Endothelial cell of umbilical vein (primary cell): Measurements from ENCODE around the gene PDHB. TPM values are rescaled to one million over a fixed set of nuclear protein-coding genes. Genes with fewer than 3 reads are reported as not detected.

Experiments used
- BruUV-seq: library from RNA; stranded (reverse); fragments of 400-500 nt; replicated peaks from 2 replicates; lab custom pipeline; 2021; lab: Mats Ljungman, UMichigan
- CTCF ChIA-PET: fragments of 300-600, 350-600 bp; sonication (Branson Sonifier 250); formaldehyde crosslinking; loops from one replicate; lab custom pipeline; 2021; ENCODE audit warnings: antibody characterized with exemption, inconsistent platforms; lab: Charles Lee
- POLR2A ChIA-PET: fragments of 300-600, 350-600 bp; sonication (Branson Sonifier 250); formaldehyde crosslinking; loops from one replicate; lab custom pipeline; 2021; ENCODE audit warnings: antibody characterized with exemption, inconsistent platforms; lab: Charles Lee
- DNase-seq: peaks from one replicate; pipeline ENCODE4 v3.0.0-alpha.2; 2011; ENCODE audit warnings: low read depth, low spot score
- FAIRE-seq: peaks from 2 replicates; lab custom pipeline; 2011; peaks lifted over from hg19 to GRCh38; lab: Jason Lieb, UNC
- H2AFZ ChIP-seq: 2 replicates; pipeline ENCODE4 v1.6.0; 2012; ENCODE audit warnings: low read depth, low read length, control low read depth, inconsistent platforms
- H3K27ac ChIP-seq: 2 replicates; pipeline ENCODE4 v1.5.1; 2011; ENCODE audit warnings: low read depth, mild to moderate bottlenecking, control low read depth, low read length, moderate library complexity; ENCODE audit not compliant: insufficient read depth
- H3K27me3 ChIP-seq, 2 experiments: 2 replicates each; pipeline versions ENCODE4 v1.6.0 to v1.6.1; 2011; ENCODE audit warnings: low read length in 2 of 2, mixed read lengths in 1 of 2; ENCODE audit not compliant: control insufficient read depth in 2 of 2, insufficient read depth in 2 of 2
- H3K36me3 ChIP-seq, 2 experiments: 2 replicates in 1 of 2; 3 replicates in 1 of 2; pipeline ENCODE4 v1.5.1; 2011; ENCODE audit warnings: low read length in 2 of 2, mild to moderate bottlenecking in 1 of 2, moderate library complexity in 1 of 2; ENCODE audit not compliant: control insufficient read depth in 2 of 2, insufficient read depth in 2 of 2; ENCODE audit errors: extremely low read depth in 1 of 2
- H3K4me1 ChIP-seq: 3 replicates; pipeline ENCODE4 v1.5.1; 2011; ENCODE audit warnings: mild to moderate bottlenecking, low read length; ENCODE audit not compliant: control insufficient read depth, insufficient read depth; ENCODE audit errors: extremely low read depth
- H3K4me2 ChIP-seq: 2 replicates; pipeline ENCODE4 v1.6.1; 2011; ENCODE audit warnings: low read length, control low read depth, mixed read lengths; ENCODE audit not compliant: insufficient read depth
- H3K4me3 ChIP-seq, 3 experiments: fragments of 200-600 bp in 1 of 3; sonication (generic), shearing (Covaris generic) in 1 of 3; replicated peaks in 1 of 3; 2 replicates each; pipeline ENCODE4 v1.5.1; 2011 to 2016; ENCODE audit warnings: control low read depth in 3 of 3, low read length in 3 of 3, mild to moderate bottlenecking in 2 of 3, inconsistent platforms in 1 of 3, low read depth in 1 of 3, moderate library complexity in 1 of 3; ENCODE audit not compliant: insufficient read depth in 1 of 3
- H3K79me2 ChIP-seq: 2 replicates; pipeline ENCODE4 v1.6.0; 2012; ENCODE audit warnings: low read length, inconsistent platforms; ENCODE audit not compliant: control insufficient read depth, insufficient read depth
- H3K9ac ChIP-seq: replicated peaks from 2 replicates; pipeline ENCODE3; 2011; ENCODE audit warnings: low read length, control low read depth; ENCODE audit not compliant: insufficient read depth; ENCODE audit errors: extremely low read depth
- H3K9me1 ChIP-seq: replicated peaks from 3 replicates; pipeline ENCODE4 v1.6.0; 2011; ENCODE audit warnings: mild to moderate bottlenecking, low read length; ENCODE audit not compliant: control insufficient read depth, insufficient read depth; ENCODE audit errors: extremely low read depth
- H3K9me3 ChIP-seq: replicated peaks from 2 replicates; pipeline ENCODE4 v1.5.1; 2012; ENCODE audit warnings: low read length, inconsistent platforms; ENCODE audit not compliant: control insufficient read depth, insufficient read depth
- H4K20me1 ChIP-seq: replicated peaks from 2 replicates; pipeline ENCODE3; 2011; ENCODE audit warnings: mild to moderate bottlenecking, low read length; ENCODE audit not compliant: control insufficient read depth, insufficient read depth; ENCODE audit errors: extremely low read depth
- FOS ChIP-seq: IDR thresholded peaks from 2 replicates; pipeline ENCODE4 v1.6.1; 2011; ENCODE audit warnings: mild to moderate bottlenecking, low read length, moderate library complexity, borderline replicate concordance; ENCODE audit not compliant: insufficient read depth
- GATA2 ChIP-seq: IDR thresholded peaks from 2 replicates; pipeline ENCODE4 v1.7.0; 2011; ENCODE audit warnings: low read depth, mild to moderate bottlenecking, moderate library complexity, mixed read lengths, low read length; ENCODE audit not compliant: insufficient read length, insufficient read depth
- JUN ChIP-seq: IDR thresholded peaks from 2 replicates; pipeline ENCODE4 v1.6.1; 2011; ENCODE audit warnings: borderline replicate concordance, low read depth; ENCODE audit not compliant: insufficient read length, insufficient read depth
- MYC ChIP-seq: IDR thresholded peaks from one replicate; pipeline ENCODE4 v1.6.1; 2011; ENCODE audit warnings: mild to moderate bottlenecking, low read depth, low read length
- POLR2A ChIP-seq: IDR thresholded peaks from 2 replicates; pipeline ENCODE4 v1.6.1; 2012; ENCODE audit warnings: low read depth, mild to moderate bottlenecking, control low read depth, low read length
- POLR2AphosphoS5 ChIP-seq: IDR thresholded peaks from 2 replicates; pipeline ENCODE4 v1.6.1; 2012; ENCODE audit warnings: low read depth, mild to moderate bottlenecking, control low read depth, low read length, moderate library complexity; ENCODE audit not compliant: insufficient read depth
- dilution Hi-C: fragments of 300-500 bp; cut with MboI; formaldehyde crosslinking; loops from one replicate; pipeline ENCODE4 v1.15.0; 2019; ENCODE audit warnings: low sequenced_read_pairs; ENCODE audit not compliant: extremely low pct_ligation_motif_present
- intact Hi-C: fragments of 100-400 bp; cut with micrococcal nuclease; formaldehyde crosslinking; loops from one replicate; pipeline ENCODE4 v1.10.0; 2022
- polyA plus RNA-seq, 4 experiments: library from polyadenylated mRNA; depleted of rRNA in 3 of 4; stranded (reverse) in 3 of 4; unstranded in 1 of 4; fragments of >200 nt; gene quantifications; 2 replicates each; pipeline versions ENCODE4 v1.2.1 to v1.2.3, GENCODE V29; 2011 to 2012; ENCODE audit warnings: missing spikeins in 1 of 4
- total RNA-seq: library from RNA; stranded (reverse); gene quantifications from 2 replicates; pipeline ENCODE4 v1.2.3, GENCODE V29; 2021
- TF ChIP-seq, protein P1 (sequence below): IDR thresholded peaks from 2 replicates; pipeline ENCODE4 v1.6.1; 2011; ENCODE audit not compliant: insufficient read depth, insufficient read length
- TF ChIP-seq, protein P2 (sequence below), 2 donors: IDR thresholded peaks; 1 replicate in 1 of 2; 2 replicates in 1 of 2; pipeline ENCODE4 v1.5.1; 2011; ENCODE audit warnings: low read length in 2 of 2, mild to moderate bottlenecking in 2 of 2, moderate library complexity in 2 of 2, control low read depth in 1 of 2, inconsistent platforms in 1 of 2, low read depth in 1 of 2; ENCODE audit not compliant: insufficient read depth in 1 of 2; ENCODE audit errors: extremely low read depth in 1 of 2

Gene PDHB
- total and polyA plus RNA-seq, 2 donors (not counting 3 experiments of a cell fraction or from before 2014, with no cell fraction given): 50.8 to 60.8 TPM

DNA sequence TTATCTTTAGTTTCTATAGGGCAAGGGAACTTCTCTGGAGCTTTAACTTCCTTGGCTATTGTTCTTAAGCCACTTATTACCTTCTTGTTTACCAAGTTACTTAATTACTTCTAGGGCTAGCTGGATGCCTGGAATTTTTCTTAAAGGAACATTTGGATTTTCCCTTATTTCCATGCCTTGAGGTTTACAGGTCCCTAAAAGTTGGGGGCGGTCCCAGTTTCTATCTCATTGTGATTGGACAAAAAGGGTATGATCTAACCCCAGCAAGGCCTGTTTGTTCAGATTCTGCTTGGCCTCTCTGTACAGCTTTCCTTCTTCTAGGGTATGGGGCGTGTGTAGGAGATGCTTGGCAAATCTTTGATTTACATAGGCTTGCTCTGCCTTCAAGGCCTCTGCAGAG, 17.4 kb downstream of the PDHB start:
- Histone ChIP-seq H3K27ac (no peak overlapping the region), H2AFZ (no peak overlapping the region), H3K27me3 (no peaks in the 10 kb centered on the region), H3K79me2 (no peaks in the 10 kb centered on the region), H3K4me2 (no peak overlapping the region), H4K20me1 (no peaks in the 10 kb centered on the region), H3K4me1 (no peaks in the 10 kb centered on the region), H3K4me3 (no peak overlapping the region), H3K9ac (no peak overlapping the region), H3K36me3 (peaks cover 0 to 2% of the 10 kb centered on the region in 2 experiments), H3K9me3 (no peaks in the 10 kb centered on the region), H3K9me1 (no peaks in the 10 kb centered on the region)
- peak; percentile 26 for DNase-seq
- POLR2A ChIA-PET: no interaction called here
- FAIRE-seq: peak; percentile 48
- intact Hi-C loops: no loop called here
- TF ChIP-seq GATA2 (no peak), POLR2AphosphoS5 (no peak), JUN (no peak), POLR2A (no peak)
- dilution Hi-C loops: no loop called here
- BruUV-seq: no TSS peak
- CTCF ChIA-PET: interaction anchor here (0.8 to 3.8 kb wide), 13 partner anchors 9 to 239 kb away, joined by 3 to 44 read pairs (median 5); partner anchors contain the start of genes HTD2, PXK and RPP14

DNA sequence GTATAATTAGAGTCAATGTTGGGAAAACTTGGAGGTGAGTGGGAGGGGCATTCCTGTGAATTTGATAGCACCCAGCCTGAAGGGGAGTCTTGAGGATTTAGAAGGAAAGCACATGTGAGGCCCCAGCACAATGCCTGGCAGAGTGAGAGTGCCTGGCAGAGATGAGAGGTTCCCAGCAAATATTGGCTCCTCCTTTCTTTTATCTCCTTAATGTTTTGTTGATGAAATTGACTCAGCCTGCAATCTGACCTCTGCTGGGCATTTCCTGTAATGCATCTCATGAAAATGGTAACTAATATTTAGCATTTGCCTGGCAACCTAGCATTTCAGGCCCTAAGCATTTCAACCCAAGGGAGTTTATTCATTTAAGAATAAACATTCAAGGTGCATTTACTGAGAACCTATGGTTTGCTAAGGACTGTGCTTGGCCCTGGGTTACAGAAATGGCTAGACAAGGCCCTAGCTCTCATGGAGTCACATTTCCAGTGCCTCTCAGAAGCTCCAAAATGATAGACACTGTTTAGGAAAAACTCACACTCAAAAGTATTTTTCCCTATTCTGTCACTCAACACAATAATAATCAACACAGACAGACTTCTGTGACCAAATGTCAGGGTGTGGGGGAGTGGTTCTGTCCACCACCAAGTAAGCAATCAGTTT, 19.0 kb downstream of the PDHB start:
- TF ChIP-seq, protein P1, sequence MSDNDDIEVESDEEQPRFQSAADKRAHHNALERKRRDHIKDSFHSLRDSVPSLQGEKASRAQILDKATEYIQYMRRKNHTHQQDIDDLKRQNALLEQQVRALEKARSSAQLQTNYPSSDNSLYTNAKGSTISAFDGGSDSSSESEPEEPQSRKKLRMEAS: no peak
- TF ChIP-seq, protein P2, sequence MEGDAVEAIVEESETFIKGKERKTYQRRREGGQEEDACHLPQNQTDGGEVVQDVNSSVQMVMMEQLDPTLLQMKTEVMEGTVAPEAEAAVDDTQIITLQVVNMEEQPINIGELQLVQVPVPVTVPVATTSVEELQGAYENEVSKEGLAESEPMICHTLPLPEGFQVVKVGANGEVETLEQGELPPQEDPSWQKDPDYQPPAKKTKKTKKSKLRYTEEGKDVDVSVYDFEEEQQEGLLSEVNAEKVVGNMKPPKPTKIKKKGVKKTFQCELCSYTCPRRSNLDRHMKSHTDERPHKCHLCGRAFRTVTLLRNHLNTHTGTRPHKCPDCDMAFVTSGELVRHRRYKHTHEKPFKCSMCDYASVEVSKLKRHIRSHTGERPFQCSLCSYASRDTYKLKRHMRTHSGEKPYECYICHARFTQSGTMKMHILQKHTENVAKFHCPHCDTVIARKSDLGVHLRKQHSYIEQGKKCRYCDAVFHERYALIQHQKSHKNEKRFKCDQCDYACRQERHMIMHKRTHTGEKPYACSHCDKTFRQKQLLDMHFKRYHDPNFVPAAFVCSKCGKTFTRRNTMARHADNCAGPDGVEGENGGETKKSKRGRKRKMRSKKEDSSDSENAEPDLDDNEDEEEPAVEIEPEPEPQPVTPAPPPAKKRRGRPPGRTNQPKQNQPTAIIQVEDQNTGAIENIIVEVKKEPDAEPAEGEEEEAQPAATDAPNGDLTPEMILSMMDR (IDR thresholded peaks at IDR 0.05; ENCODE audit: extremely low read depth in 1 of 2, insufficient read depth in 1 of 2, low read depth in 1 of 2, low read length in 2 of 2): peak; percentile 64
- no peak for TF ChIP-seq POLR2AphosphoS5
- no peak for TF ChIP-seq MYC
- TF ChIP-seq POLR2A: no peak
- TF ChIP-seq JUN: no peak
- no peak for TF ChIP-seq FOS
- ChIA-PET CTCF (interaction anchor here (0.6 to 3.8 kb wide), 21 partner anchors 10 to 237 kb away, joined by 3 to 44 read pairs (median 5); partner anchors contain the start of genes HTD2, PDHB, PXK and RPP14), POLR2A (no interaction called here)
- Histone ChIP-seq H3K27ac (no peak overlapping the region), H3K36me3 (peaks cover 0 to 8% of the 10 kb centered on the region in 2 experiments), H4K20me1 (no peaks in the 10 kb centered on the region), H3K79me2 (no peaks in the 10 kb centered on the region), H3K9me1 (no peaks in the 10 kb centered on the region), H2AFZ (no peak overlapping the region), H3K27me3 (no peaks in the 10 kb centered on the region), H3K4me1 (no peaks in the 10 kb centered on the region), H3K4me2 (no peak overlapping the region), H3K9me3 (no peaks in the 10 kb centered on the region), H3K4me3 (no peak overlapping the region), H3K9ac (no peak overlapping the region)
- no TSS peak for BruUV-seq
- dilution Hi-C loops: no loop called here
- intact Hi-C loops: loop anchor here (1.0 kb wide), 4 partner anchors 81 to 227 kb away; partner anchors contain the start of genes HTD2 and RPP14
- DNase-seq (peak; percentile 79), FAIRE-seq (peak; percentile 82)
